ENCODE data around the gene ALOXE3. TPM values are rescaled to one million over a fixed set of nuclear protein-coding genes. Genes with fewer than 3 reads are reported as not detected.
A peak's percentile ranks its signal among the peaks of the same experiment; 100 is the strongest.

The ALOXE3 gene
- total RNA-seq, 2 donors from 2014 or later: not detected

GRCh38 chr17:8147141-8147804, 29.0 kb upstream of the ALOXE3 start:
- Histone ChIP-seq H3K36me3 (peaks cover 85% of the 10 kb centered on the region), H3K4me3 (no peak overlapping the region), H3K27me3 (replicated peaks; ENCODE audit: insufficient read depth) (no peaks in the 10 kb centered on the region), H3K4me1 (ENCODE audit: control insufficient read depth in 1 of 2, low read depth in 2 of 2) (peaks cover 10 to 34% of the 10 kb centered on the region in 2 donors), H3K27ac (peak overlapping the region; percentile 39 to 43), H3K9me3 (no peaks in the 10 kb centered on the region)
- ATAC-seq (ENCODE audit: insufficient number of reproducible peaks, low FRiP score, low read depth) (no peak), DNase-seq (ENCODE audit: low spot score) (no peak)
- TF ChIP-seq CTCF (IDR thresholded peaks at IDR 0.05): no peak

GRCh38 chr17:8146381-8147140, 28.2 kb upstream of the ALOXE3 start:
- peak overlapping the region; percentile 39 to 43 for H3K27ac ChIP-seq
- no peaks in the 10 kb centered on the region for H3K9me3 ChIP-seq
- no peaks in the 10 kb centered on the region for H3K27me3 ChIP-seq (replicated peaks; ENCODE audit: insufficient read depth)
- H3K36me3 ChIP-seq: peaks cover 92% of the 10 kb centered on the region
- TF ChIP-seq CTCF (IDR thresholded peaks at IDR 0.05): no peak
- ATAC-seq (ENCODE audit: insufficient number of reproducible peaks, low FRiP score, low read depth) (no peak), DNase-seq (ENCODE audit: low spot score) (no peak)
- peaks cover 10 to 37% of the 10 kb centered on the region in 2 donors for H3K4me1 ChIP-seq (ENCODE audit: control insufficient read depth in 1 of 2, low read depth in 2 of 2)
- no peak overlapping the region for H3K4me3 ChIP-seq

- DNase-seq (ENCODE audit: low spot score) (no peak), ATAC-seq (ENCODE audit: insufficient number of reproducible peaks, low FRiP score, low read depth) (no peak)
- Histone ChIP-seq H3K27me3 (replicated peaks; ENCODE audit: insufficient read depth) (no peaks in the 10 kb centered on the region), H3K36me3 (peaks cover 99% of the 10 kb centered on the region), H3K4me3 (no peak overlapping the region), H3K4me1 (ENCODE audit: control insufficient read depth in 1 of 2, low read depth in 2 of 2) (peaks cover 8 to 38% of the 10 kb centered on the region in 2 donors), H3K27ac (peak overlapping the region; percentile 39 to 43), H3K9me3 (no peaks in the 10 kb centered on the region)
- no peak for TF ChIP-seq CTCF (IDR thresholded peaks at IDR 0.05)
Observed at GRCh38 chr17:8145811-8146210, 27.5 kb upstream of the ALOXE3 start.

GRCh38 chr17:8144401-8145231, 26.3 kb upstream of the ALOXE3 start:
- ATAC-seq (ENCODE audit: insufficient number of reproducible peaks, low FRiP score, low read depth): no peak
- DNase-seq (ENCODE audit: low spot score): no peak
- Histone ChIP-seq H3K36me3 (peaks cover 99% of the 10 kb centered on the region), H3K9me3 (no peaks in the 10 kb centered on the region), H3K4me1 (ENCODE audit: control insufficient read depth in 1 of 2, low read depth in 2 of 2) (peaks cover 0 to 35% of the 10 kb centered on the region in 2 donors), H3K4me3 (no peak overlapping the region), H3K27ac (peak overlapping the region in 1 of 2 donors; percentile 45), H3K27me3 (replicated peaks; ENCODE audit: insufficient read depth) (no peaks in the 10 kb centered on the region)
- no peak for TF ChIP-seq CTCF (IDR thresholded peaks at IDR 0.05)
